PC-9 (cell line): ENCODE data around the gene NMUR1. TPM values are rescaled to one million over a fixed set of nuclear protein-coding genes. Genes with fewer than 3 reads are reported as not detected.

ENCODE experiments used
- BruUV-seq: library from RNA; stranded (reverse); fragments of 400-500 nt; replicated peaks from 2 replicates; lab custom pipeline; 2021; lab: Mats Ljungman, UMichigan
- CTCF ChIA-PET: fragments of 300-600 bp; sonication (Branson Sonifier 250); formaldehyde crosslinking; loops from one replicate; lab custom pipeline; 2022; ENCODE audit warnings: antibody characterized with exemption; lab: Charles Lee
- POLR2A ChIA-PET: fragments of 300-600 bp; sonication (Branson Sonifier 250); formaldehyde crosslinking; loops from one replicate; lab custom pipeline; 2022; ENCODE audit warnings: antibody characterized with exemption; ENCODE audit not compliant: unreplicated experiment; lab: Charles Lee
- DNase-seq, 2 experiments: peaks; one replicate each; pipeline versions ENCODE4 v3.0.0 to v3.0.0-alpha.2; 2015 to 2022; ENCODE audit warnings: mixed read lengths in 1 of 2
- H2AFZ ChIP-seq: fragments of 200-600 bp; sonication (generic); 2 replicates; pipeline ENCODE4 v1.8.1; 2017; ENCODE audit warnings: antibody characterized with exemption
- H3F3A ChIP-seq: fragments of 200-600 bp; sonication (generic); 2 replicates; pipeline ENCODE4 v1.8.1; 2017; ENCODE audit warnings: antibody characterized with exemption, mild to moderate bottlenecking, low read depth; ENCODE audit not compliant: insufficient read depth
- H3K27ac ChIP-seq: fragments of 200-600 bp; sonication (generic); 2 replicates; pipeline ENCODE4 v1.6.1; 2016; ENCODE audit warnings: mixed run types
- H3K27me3 ChIP-seq: fragments of 200-600 bp; sonication (generic); 2 replicates; pipeline ENCODE4 v1.6.1; 2016; ENCODE audit warnings: low read depth, mixed run types; ENCODE audit not compliant: insufficient read depth
- H3K36me3 ChIP-seq: fragments of 200-600 bp; sonication (generic); 2 replicates; pipeline ENCODE4 v1.6.1; 2016; ENCODE audit warnings: low read depth, mixed run types
- H3K4me1 ChIP-seq: fragments of 200-600 bp; sonication (generic); replicated peaks from 2 replicates; pipeline ENCODE4 v1.6.1; 2016; ENCODE audit warnings: mixed run types; ENCODE audit not compliant: insufficient read depth
- H3K4me2 ChIP-seq: fragments of 200-600 bp; sonication (generic); 2 replicates; pipeline ENCODE4 v1.6.1; 2017; ENCODE audit warnings: mixed run types
- H3K4me3 ChIP-seq: fragments of 200-600 bp; sonication (generic); 2 replicates; pipeline ENCODE4 v1.6.1; 2016; ENCODE audit warnings: mixed run types
- H3K79me2 ChIP-seq: fragments of 200-600 bp; sonication (generic); 2 replicates; pipeline ENCODE4 v1.6.1; 2017; ENCODE audit warnings: low read depth, mixed run types
- H3K9me2 ChIP-seq: fragments of 200-600 bp; sonication (generic); 2 replicates; pipeline ENCODE4 v1.8.1; 2017; ENCODE audit warnings: mild to moderate bottlenecking; ENCODE audit not compliant: insufficient read depth
- H3K9me3 ChIP-seq: fragments of 200-600 bp; sonication (generic); 2 replicates; pipeline ENCODE4 v1.8.1; 2016; ENCODE audit warnings: low read depth; ENCODE audit not compliant: insufficient read depth
- H4K20me1 ChIP-seq: fragments of 200-600 bp; sonication (generic); 2 replicates; pipeline ENCODE4 v1.8.1; 2017; ENCODE audit not compliant: insufficient read depth
- EZH2 ChIP-seq: fragments of 200-600 bp; sonication (generic); IDR thresholded peaks from 2 replicates; pipeline ENCODE4 v1.8.0; 2017; ENCODE audit warnings: antibody characterized with exemption, low read depth
- intact Hi-C: fragments of 100-400 bp; cut with micrococcal nuclease; formaldehyde crosslinking; loops from one replicate; pipeline ENCODE4 v1.10.0; 2022; ENCODE audit not compliant: unreplicated experiment
- total RNA-seq: library from RNA; stranded (reverse); gene quantifications from 2 replicates; pipeline ENCODE4 v1.2.3, GENCODE V29; 2021
- TF ChIP-seq, protein P1 (sequence below): fragments of 200-600 bp; sonication (generic); conservative IDR thresholded peaks from 2 replicates; pipeline ENCODE4 v1.6.1; 2017; ENCODE audit warnings: mixed run types, antibody characterized with exemption, mild to moderate bottlenecking, moderate library complexity

Gene NMUR1
- total RNA-seq, 1 experiment from 2014 or later, result not detected

DNA sequence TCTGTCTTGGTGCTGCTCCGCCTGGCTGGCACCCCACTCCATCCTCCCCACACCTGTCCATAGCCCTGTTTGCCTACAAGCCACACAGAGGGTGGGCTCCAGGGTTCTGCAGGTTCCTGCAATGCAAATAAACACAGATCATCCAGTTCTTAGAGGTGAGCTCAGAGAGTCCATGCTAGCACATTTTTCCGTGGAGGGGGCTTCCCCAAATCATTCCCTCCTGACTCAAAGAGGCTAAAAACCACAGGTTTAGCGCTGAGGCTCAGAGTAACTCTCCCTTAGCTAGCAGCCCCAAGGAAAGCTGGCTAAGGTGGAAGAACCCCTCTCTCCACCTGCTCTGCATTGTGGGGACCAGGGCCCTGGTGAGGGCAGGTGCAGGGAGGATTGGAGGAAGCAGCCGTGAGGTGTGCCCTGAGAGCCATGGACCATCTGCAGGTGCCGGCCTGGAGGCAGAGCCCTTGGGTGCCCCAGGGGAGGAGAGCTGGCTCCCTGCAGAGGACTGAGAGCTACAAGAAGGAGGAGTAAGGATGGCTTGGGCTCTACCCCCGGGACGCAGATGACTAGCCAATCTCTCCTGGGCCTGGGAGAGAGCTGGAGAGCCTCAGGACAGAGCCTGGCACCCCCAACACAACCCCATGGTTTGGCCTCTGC lies 38.7 kb upstream of the NMUR1 start:
- TF ChIP-seq, protein P1, sequence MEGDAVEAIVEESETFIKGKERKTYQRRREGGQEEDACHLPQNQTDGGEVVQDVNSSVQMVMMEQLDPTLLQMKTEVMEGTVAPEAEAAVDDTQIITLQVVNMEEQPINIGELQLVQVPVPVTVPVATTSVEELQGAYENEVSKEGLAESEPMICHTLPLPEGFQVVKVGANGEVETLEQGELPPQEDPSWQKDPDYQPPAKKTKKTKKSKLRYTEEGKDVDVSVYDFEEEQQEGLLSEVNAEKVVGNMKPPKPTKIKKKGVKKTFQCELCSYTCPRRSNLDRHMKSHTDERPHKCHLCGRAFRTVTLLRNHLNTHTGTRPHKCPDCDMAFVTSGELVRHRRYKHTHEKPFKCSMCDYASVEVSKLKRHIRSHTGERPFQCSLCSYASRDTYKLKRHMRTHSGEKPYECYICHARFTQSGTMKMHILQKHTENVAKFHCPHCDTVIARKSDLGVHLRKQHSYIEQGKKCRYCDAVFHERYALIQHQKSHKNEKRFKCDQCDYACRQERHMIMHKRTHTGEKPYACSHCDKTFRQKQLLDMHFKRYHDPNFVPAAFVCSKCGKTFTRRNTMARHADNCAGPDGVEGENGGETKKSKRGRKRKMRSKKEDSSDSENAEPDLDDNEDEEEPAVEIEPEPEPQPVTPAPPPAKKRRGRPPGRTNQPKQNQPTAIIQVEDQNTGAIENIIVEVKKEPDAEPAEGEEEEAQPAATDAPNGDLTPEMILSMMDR, result no peak
- no peak for TF ChIP-seq EZH2
- Histone ChIP-seq H3K4me1 (no peaks in the 10 kb centered on the region), H3K9me3 (no peaks in the 10 kb centered on the region), H3K27me3 (no peaks in the 10 kb centered on the region), H4K20me1 (no peaks in the 10 kb centered on the region), H3K4me3 (no peak overlapping the region), H3K4me2 (no peak overlapping the region), H3K9me2 (no peaks in the 10 kb centered on the region), H3K27ac (no peak overlapping the region), H3F3A (no peaks in the 10 kb centered on the region), H3K79me2 (no peaks in the 10 kb centered on the region), H2AFZ (no peak overlapping the region), H3K36me3 (no peaks in the 10 kb centered on the region)
- intact Hi-C loops, result no loop called here
- no TSS peak for BruUV-seq
- ChIA-PET CTCF (no interaction called here), POLR2A (no interaction called here)
- no peak for DNase-seq

DNA sequence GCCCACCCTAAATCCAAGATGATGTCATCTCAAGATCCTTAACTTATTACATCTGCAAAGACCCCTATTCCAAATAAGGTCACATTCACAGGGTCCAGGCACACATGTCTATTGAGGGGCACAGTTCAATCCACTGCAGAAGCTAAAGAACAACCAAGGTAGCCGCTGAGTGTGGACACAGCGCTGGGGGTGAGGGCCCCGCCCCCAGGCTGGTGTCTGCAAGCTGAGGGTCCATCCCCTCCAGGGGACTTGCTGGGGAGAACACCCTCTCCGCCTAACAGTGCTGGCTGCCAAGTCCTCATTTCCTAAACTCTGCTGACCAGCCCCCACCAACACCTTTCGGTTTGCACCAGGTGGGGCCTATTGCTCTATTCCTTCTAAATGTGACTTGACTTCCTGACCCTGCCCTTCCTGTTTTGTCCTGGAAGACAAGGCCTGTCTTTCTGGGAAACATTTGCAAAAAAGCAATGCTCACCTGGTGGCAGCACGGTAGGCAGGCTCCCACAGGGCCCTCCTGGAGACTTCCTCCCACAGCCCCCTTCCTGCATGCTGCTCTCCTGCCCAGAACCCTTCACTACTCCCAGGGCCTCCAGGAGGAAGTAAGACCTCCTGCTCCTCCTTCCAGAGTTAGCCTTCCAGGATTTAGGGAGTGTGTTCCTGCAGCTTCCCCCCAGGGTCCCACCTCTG lies 38.0 kb upstream of the NMUR1 start:
- no peaks in the 10 kb centered on the region for H3K36me3 ChIP-seq
- no peak overlapping the region for H3K27ac ChIP-seq
- no peak for DNase-seq
- TF ChIP-seq EZH2, result no peak
- TF ChIP-seq, protein P1, result no peak
- no peak overlapping the region for H3K4me3 ChIP-seq
- H3K4me1 ChIP-seq, result no peaks in the 10 kb centered on the region
- CTCF ChIA-PET, result no interaction called here
- POLR2A ChIA-PET, result no interaction called here
- intact Hi-C loops, result no loop called here
- no peak overlapping the region for H2AFZ ChIP-seq
- H3K9me2 ChIP-seq, result no peaks in the 10 kb centered on the region
- H3K4me2 ChIP-seq, result no peak overlapping the region
- no peaks in the 10 kb centered on the region for H4K20me1 ChIP-seq
- no peaks in the 10 kb centered on the region for H3K9me3 ChIP-seq
- no peaks in the 10 kb centered on the region for H3K27me3 ChIP-seq
- no peaks in the 10 kb centered on the region for H3F3A ChIP-seq
- H3K79me2 ChIP-seq, result no peaks in the 10 kb centered on the region
- BruUV-seq, result no TSS peak

DNA sequence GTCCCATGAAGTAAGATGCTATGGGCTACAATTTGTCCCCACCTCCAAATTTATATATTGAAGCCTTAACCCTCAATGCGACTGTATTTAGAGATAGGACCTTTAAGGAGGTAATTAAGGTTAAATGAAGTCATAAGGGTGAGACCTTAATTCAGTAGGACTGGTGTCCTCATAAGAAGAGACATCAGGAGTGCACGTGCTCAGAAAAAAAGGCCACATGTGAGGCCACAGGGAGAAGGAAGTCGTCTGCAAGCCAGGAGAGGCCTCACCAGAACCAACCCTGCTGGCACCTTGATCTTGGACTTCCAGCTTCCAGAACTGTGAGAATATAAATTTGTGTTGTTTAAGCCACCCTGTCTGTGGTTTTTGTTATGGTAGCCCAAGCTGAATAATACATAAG lies 36.9 kb upstream of the NMUR1 start:
- H3K36me3 ChIP-seq, result no peaks in the 10 kb centered on the region
- no TSS peak for BruUV-seq
- no peaks in the 10 kb centered on the region for H3K9me3 ChIP-seq
- no peaks in the 10 kb centered on the region for H3F3A ChIP-seq
- H3K27ac ChIP-seq, result no peak overlapping the region
- H3K27me3 ChIP-seq, result no peaks in the 10 kb centered on the region
- H3K9me2 ChIP-seq, result no peaks in the 10 kb centered on the region
- POLR2A ChIA-PET, result no interaction called here
- intact Hi-C loops, result no loop called here
- no peaks in the 10 kb centered on the region for H3K79me2 ChIP-seq
- no peaks in the 10 kb centered on the region for H4K20me1 ChIP-seq
- H3K4me1 ChIP-seq, result no peaks in the 10 kb centered on the region
- no peak overlapping the region for H3K4me3 ChIP-seq
- CTCF ChIA-PET, result no interaction called here
- H2AFZ ChIP-seq, result no peak overlapping the region
- TF ChIP-seq, protein P1, result no peak
- TF ChIP-seq EZH2, result no peak
- DNase-seq, result no peak
- no peak overlapping the region for H3K4me2 ChIP-seq
